H1 (cell line): ENCODE measurements around the gene SLC16A5. TPM values are rescaled to one million over a fixed set of nuclear protein-coding genes. Genes with fewer than 3 reads are reported as not detected.

Source experiments
- CBX8 ChIP-seq: fragments of 300-800, 300-1000 bp; sonication (generic); IDR thresholded peaks from 2 replicates; pipeline ENCODE4 v1.7.1; 2016; ENCODE audit warnings: low read depth, low read length, borderline replicate concordance
- CTBP2 ChIP-seq: IDR thresholded peaks from 2 replicates; pipeline ENCODE4 v1.7.0; 2011; ENCODE audit warnings: borderline replicate concordance, mild to moderate bottlenecking, moderate library complexity, mixed read lengths, low read length; ENCODE audit not compliant: insufficient read depth, insufficient read length
- JUND ChIP-seq: IDR thresholded peaks from 2 replicates; pipeline ENCODE4 v1.6.1; 2011; ENCODE audit warnings: mild to moderate bottlenecking, improper control_type of control experiment, low read length
- KDM5A ChIP-seq: fragments of 200-600 bp; IDR thresholded peaks from 2 replicates; pipeline ENCODE4 v1.7.1; 2012; ENCODE audit warnings: mild to moderate bottlenecking, low read length, inconsistent platforms, mixed read lengths
- RXRA ChIP-seq: IDR thresholded peaks from 2 replicates; pipeline ENCODE4 v1.6.1; 2011; ENCODE audit warnings: low read depth, mild to moderate bottlenecking, low read length, moderate library complexity; ENCODE audit not compliant: insufficient read depth
- ZNF274 ChIP-seq: IDR thresholded peaks from 2 replicates; pipeline ENCODE4 v1.7.0; 2012; ENCODE audit warnings: low read length, borderline replicate concordance; ENCODE audit errors: extremely low read depth
- polyA plus RNA-seq, 7 experiments: library from polyadenylated mRNA; depleted of rRNA in 3 of 7; stranded (reverse) in 5 of 7; unstranded in 2 of 7; fragments of >200 nt in 5 of 7; fragments of 200-250 nt in 2 of 7; gene quantifications; 1 replicate in 5 of 7; 2 replicates in 1 of 7; 4 replicates in 1 of 7; pipeline versions ENCODE4 v1.2.1 to v1.2.3, GENCODE V29; 2011 to 2013; ENCODE audit warnings: missing spikeins in 2 of 7, mixed read lengths in 2 of 7
- total RNA-seq: library from RNA; stranded (reverse); fragmentation: NEBNext Ultra II Directional; extraction: Animal tissue kit (Norgen Biotek cat#: 25700); gene quantifications from 2 replicates; pipeline ENCODE4 v1.2.1, GENCODE V29; 2021

SLC16A5 gene
- total and polyA plus RNA-seq, 2 of the 8 experiments (the other 6 are each of a cell fraction or from before 2014, with no cell fraction given): 17.1 to 34.7 TPM

DNA sequence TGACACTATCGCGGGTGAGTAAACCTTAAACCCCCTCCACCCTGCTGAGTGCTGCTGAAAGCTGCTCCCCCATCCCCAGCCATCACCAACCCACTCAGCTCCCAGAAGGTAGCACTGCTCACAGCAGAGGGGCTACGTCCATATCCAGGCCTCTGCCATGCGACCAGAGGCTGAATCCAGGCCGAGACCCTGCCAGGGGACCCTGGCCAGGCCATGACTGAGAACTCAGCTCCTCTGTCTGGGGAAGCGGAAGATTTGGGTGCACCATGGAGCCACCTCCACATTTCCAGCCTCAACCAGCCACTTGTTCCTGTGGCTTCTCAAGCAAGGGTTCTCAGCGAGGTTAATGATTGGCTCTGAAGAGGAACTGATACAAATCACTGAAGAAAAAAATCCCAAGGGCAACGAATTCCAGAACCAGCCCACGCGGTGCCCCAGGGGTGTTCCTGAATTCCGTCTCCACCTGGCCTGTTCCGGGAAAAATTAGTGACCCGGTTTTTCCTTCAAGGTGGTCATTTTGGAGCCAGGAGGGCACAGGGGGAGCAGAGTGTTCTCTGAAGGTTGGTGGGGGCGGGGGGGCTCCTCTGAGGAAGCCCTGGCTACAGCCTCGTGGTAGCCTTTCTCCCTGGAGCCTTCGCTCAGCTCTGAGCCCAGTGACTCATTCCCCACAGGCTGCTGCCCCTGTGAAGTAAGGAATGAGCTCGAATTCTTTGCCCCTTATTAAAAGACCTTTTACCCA is 9.3 kb upstream of the SLC16A5 start (continued):
- TF ChIP-seq ZNF274 (no peak), CBX8 (no peak), KDM5A (no peak), JUND (no peak), RXRA (no peak), CTBP2 (no peak)
